ENCODE measurements around the gene DMWD. TPM values are rescaled to one million over a fixed set of nuclear protein-coding genes. Genes with fewer than 3 reads are reported as not detected.

The DMWD gene
- polyA plus RNA-seq, 1 experiment = 13.9 TPM

DNA sequence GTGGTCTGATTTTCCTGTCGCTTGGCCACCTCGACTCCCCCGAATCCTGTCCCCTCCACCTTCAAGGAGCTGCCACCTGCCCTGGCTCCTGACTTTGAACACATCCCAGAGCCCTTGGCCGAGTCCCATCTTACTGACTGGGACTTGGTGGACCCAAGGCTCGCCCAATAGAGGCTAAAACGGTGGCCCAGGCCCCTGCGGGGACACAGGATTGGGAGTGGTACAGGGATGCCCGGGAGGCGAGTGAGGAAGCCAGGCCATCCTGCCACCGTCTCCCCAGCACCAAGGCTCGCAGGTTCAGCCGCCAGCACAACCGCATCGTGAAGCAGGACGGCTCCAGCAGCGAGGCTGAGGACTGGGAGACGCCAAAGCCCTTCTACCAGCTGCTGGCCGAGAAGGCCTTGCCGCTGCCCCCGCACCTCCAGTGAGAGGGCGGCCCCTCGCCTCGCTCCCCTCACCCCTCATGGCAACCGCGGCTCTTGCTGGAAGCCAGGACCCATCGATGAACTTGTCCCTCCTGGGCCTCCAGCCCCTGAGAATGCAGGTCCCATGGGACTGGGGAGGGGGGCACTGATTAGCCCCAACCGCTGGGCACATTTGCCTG lies 28.9 kb downstream of the DMWD start:
- CTCF ChIA-PET = interaction anchor here (1.3 kb wide), 1 partner anchor 53 kb away, joined by 6 read pairs; no protein-coding TSS in a partner anchor
- POLR2A ChIA-PET = interaction anchor here (1.8 kb wide), 1 partner anchor 29 kb away, joined by 6 read pairs; the partner anchor contains the start of gene DMWD
- no peak overlapping the region for H3K4me3 ChIP-seq (ENCODE audit: low read depth, low read length)
- TF ChIP-seq, protein P1, sequence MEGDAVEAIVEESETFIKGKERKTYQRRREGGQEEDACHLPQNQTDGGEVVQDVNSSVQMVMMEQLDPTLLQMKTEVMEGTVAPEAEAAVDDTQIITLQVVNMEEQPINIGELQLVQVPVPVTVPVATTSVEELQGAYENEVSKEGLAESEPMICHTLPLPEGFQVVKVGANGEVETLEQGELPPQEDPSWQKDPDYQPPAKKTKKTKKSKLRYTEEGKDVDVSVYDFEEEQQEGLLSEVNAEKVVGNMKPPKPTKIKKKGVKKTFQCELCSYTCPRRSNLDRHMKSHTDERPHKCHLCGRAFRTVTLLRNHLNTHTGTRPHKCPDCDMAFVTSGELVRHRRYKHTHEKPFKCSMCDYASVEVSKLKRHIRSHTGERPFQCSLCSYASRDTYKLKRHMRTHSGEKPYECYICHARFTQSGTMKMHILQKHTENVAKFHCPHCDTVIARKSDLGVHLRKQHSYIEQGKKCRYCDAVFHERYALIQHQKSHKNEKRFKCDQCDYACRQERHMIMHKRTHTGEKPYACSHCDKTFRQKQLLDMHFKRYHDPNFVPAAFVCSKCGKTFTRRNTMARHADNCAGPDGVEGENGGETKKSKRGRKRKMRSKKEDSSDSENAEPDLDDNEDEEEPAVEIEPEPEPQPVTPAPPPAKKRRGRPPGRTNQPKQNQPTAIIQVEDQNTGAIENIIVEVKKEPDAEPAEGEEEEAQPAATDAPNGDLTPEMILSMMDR (IDR thresholded peaks at IDR 0.05; ENCODE audit: low read depth, low read length) = no peak
- H3K9me3 ChIP-seq (ENCODE audit: control insufficient read depth, insufficient read depth, low read length) = no peaks in the 10 kb centered on the region; the same call in 1 of the 2 replicates
- DNase-seq (ENCODE audit: low read depth, low spot score) = no peak
- no peak overlapping the region for H3K27ac ChIP-seq (ENCODE audit: low read depth, low read length)
- no peaks in the 10 kb centered on the region for H3K27me3 ChIP-seq (ENCODE audit: control insufficient read depth, insufficient read depth, low read length)

DNA sequence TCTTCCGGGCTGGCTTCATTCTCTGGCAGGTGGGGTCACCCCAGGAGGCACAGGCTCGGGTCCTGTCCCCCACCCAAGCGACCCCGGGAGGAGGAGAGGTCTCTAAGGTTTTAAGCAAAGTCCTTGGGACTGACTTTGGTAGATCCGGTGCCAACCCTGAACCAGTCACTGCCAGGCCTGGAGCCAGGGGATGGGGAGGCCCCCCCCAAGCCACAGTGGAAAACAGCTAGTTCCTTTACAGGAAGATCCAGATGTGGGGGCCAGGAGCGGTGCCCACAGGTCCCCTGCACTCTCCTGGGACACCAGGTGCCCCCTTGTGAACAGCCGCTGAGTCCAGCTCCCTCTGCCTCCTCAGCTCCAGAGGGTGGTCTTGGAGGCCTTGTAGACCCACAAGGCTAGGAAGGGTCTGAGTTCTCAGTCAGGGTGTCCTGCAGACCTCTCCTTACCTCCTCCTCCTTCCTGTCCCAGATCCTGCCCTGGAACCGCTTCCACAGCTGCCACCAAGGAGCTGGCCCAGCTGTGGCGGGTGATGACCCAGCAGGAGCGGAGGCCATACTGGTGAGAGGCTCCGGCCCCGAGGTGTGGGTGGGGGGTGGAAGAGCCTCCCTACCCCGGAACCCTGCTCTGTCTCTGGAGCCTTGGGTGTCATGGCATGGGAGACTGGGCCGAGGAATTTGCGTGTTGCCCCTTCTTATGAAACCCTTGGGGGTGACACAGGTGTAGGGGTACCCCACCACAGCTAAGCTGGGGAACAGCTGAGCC lies 29.6 kb downstream of the DMWD start:
- POLR2A ChIA-PET = interaction anchor here (1.8 kb wide), 1 partner anchor 30 kb away, joined by 6 read pairs; the partner anchor contains the start of gene DMWD
- CTCF ChIA-PET = interaction anchor here (1.3 kb wide), 1 partner anchor 54 kb away, joined by 6 read pairs; no protein-coding TSS in a partner anchor
- no peak overlapping the region for H3K27ac ChIP-seq (ENCODE audit: low read depth, low read length)

DNA sequence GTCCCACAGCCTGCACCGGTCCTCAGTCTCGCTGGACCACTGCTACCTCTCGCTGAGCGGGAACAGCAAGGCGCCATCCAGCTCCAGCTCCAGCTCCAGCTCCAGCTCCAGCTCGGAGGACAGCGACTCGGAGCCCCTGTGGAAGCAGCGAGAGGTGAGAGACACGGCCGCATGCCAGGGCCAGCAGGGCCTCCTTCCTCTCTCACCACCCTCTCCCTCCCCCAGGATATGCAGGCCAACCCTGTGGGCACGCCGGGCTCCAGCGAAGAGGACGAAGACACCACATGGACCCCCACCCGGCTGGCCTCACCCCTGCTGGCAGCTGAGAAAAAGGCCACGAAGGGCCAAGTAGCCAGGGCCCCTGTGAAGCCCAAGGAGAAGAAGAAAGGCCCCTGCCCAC lies 30.9 kb downstream of the DMWD start:
- ChIA-PET POLR2A (no interaction called here), CTCF (interaction anchor here (0.5 kb wide), 1 partner anchor 44 kb away, joined by 4 read pairs; no protein-coding TSS in a partner anchor)
- H3K4me3 ChIP-seq (ENCODE audit: low read depth, low read length) = no peak overlapping the region
- no peak for DNase-seq (ENCODE audit: low read depth, low spot score)
- H3K27me3 ChIP-seq (ENCODE audit: control insufficient read depth, insufficient read depth, low read length) = no peaks in the 10 kb centered on the region
- H3K9me3 ChIP-seq (ENCODE audit: control insufficient read depth, insufficient read depth, low read length) = no peaks in the 10 kb centered on the region; the same call in 1 of the 2 replicates
- H3K27ac ChIP-seq (ENCODE audit: low read depth, low read length) = no peak overlapping the region
- TF ChIP-seq, protein P1 (IDR thresholded peaks at IDR 0.05; ENCODE audit: low read depth, low read length) = no peak

More for the DNA sequence above, 29.6 kb downstream of the DMWD start:
- Histone ChIP-seq H3K9me3 (ENCODE audit: control insufficient read depth, insufficient read depth, low read length) (no peaks in the 10 kb centered on the region; the same call in 1 of the 2 replicates), H3K4me3 (ENCODE audit: low read depth, low read length) (no peak overlapping the region), H3K27me3 (ENCODE audit: control insufficient read depth, insufficient read depth, low read length) (no peaks in the 10 kb centered on the region)
- no peak for DNase-seq (ENCODE audit: low read depth, low spot score)
- TF ChIP-seq, protein P1 (IDR thresholded peaks at IDR 0.05; ENCODE audit: low read depth, low read length) = no peak

DNA sequence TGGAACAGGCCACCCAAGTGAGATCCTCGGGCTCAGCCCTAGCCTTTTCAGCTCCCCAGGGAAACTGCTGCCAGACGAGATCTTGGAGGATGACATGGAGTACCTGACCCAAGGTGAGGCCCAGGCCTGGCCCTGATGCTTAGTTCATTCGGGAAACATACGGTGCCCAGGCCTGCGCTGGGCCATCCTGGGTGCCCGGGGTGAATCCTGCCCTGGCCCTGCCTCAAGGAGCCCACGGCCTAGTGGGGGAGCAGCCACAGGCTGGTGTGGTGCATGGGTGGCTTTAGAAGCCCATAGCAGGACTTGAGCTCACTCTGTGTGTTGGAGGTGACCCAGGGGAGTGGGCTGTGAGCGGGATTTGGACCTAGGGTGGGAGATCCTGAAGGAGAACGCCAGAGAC lies 33.7 kb downstream of the DMWD start:
- Histone ChIP-seq H3K9me3 (ENCODE audit: control insufficient read depth, insufficient read depth, low read length) (no peaks in the 10 kb centered on the region), H3K27ac (ENCODE audit: low read depth, low read length) (no peak overlapping the region), H3K4me3 (ENCODE audit: low read depth, low read length) (no peak overlapping the region), H3K27me3 (ENCODE audit: control insufficient read depth, insufficient read depth, low read length) (no peaks in the 10 kb centered on the region)
- DNase-seq (ENCODE audit: low read depth, low spot score) = no peak
- TF ChIP-seq, protein P1 (IDR thresholded peaks at IDR 0.05; ENCODE audit: low read depth, low read length) = no peak
- ChIA-PET POLR2A (interaction anchor here (1.6 kb wide), 1 partner anchor 10 kb away, joined by 4 read pairs; the partner anchor contains the start of gene SIX5), CTCF (no interaction called here)

DNA sequence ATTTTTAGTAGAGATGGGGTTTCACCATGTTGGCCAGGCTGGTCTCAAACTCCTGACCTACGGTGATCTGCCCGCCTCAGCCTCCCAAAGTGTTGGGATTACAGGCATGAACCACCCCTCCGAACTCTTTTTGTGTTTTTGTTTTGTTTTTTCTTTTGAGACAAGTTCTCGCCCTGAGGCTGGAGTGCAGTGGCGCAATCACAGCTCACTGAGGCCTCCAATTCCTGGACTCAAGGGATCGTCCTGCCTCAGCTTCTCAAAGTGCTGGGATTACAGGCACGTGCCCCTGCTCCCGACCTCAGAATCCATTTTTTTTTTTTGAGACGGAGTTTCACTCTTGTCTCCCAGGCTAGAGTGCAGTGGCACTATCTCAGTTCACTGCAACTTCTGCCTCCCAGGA lies 35.0 kb downstream of the DMWD start:
- no peak for DNase-seq (ENCODE audit: low read depth, low spot score)
- ChIA-PET POLR2A (interaction anchor here (0.7 to 1.6 kb wide), 3 partner anchors 12 to 106 kb away, joined by 4 to 5 read pairs (median 4); partner anchors contain the start of gene SIX5), CTCF (no interaction called here)
- H3K27ac ChIP-seq (ENCODE audit: low read depth, low read length) = no peak overlapping the region
- H3K4me3 ChIP-seq (ENCODE audit: low read depth, low read length) = no peak overlapping the region
- H3K27me3 ChIP-seq (ENCODE audit: control insufficient read depth, insufficient read depth, low read length) = no peaks in the 10 kb centered on the region
- TF ChIP-seq, protein P1 (IDR thresholded peaks at IDR 0.05; ENCODE audit: low read depth, low read length) = no peak
- H3K9me3 ChIP-seq (ENCODE audit: control insufficient read depth, insufficient read depth, low read length) = no peaks in the 10 kb centered on the region
